HepG2 (cell line): ENCODE data around the gene ELAVL3. TPM values are rescaled to one million over a fixed set of nuclear protein-coding genes. Genes with fewer than 3 reads are reported as not detected.

Experiments
- ATAC-seq: fragments of 200-7000 bp; cut with Tn5 transposase; 3 replicates; pipeline ENCODE4 v1.9.1; 2020; ENCODE audit warnings: mild to moderate bottlenecking, moderate library complexity
- BruUV-seq: library from RNA; stranded (reverse); fragments of 400-500 nt; replicated peaks from 2 replicates; lab custom pipeline; 2021; lab: Mats Ljungman, UMichigan
- CTCF ChIA-PET: fragments of 300-600 bp; formaldehyde crosslinking; extraction: SDS; loops from one replicate; lab custom pipeline; 2021; ENCODE audit warnings: low total read pairs, inconsistent platforms, low intra/inter-chr PET ratio; lab: Yijun Ruan, JAX
- POLR2A ChIA-PET: fragments of 350-600 bp; sonication (Branson Sonifier 250); formaldehyde crosslinking; loops from one replicate; lab custom pipeline; 2020; ENCODE audit warnings: antibody characterized with exemption, inconsistent platforms; lab: Yijun Ruan, JAX
- DNase-seq: peaks from one replicate; pipeline ENCODE4 v3.0.0-alpha.2; 2015; ENCODE audit warnings: low spot score
- FAIRE-seq: peaks from 3 replicates; lab custom pipeline; 2011; peaks lifted over from hg19 to GRCh38; lab: Jason Lieb, UNC
- H2AFZ ChIP-seq: one replicate; pipeline ENCODE4 v1.6.1; 2011; ENCODE audit warnings: low read length, inconsistent platforms
- H3K27ac ChIP-seq: fragments of 300-600 bp; 3 replicates; pipeline ENCODE4 v1.8.0; 2011; ENCODE audit warnings: mixed run types, mild to moderate bottlenecking, mixed read lengths, low read length, inconsistent platforms; ENCODE audit not compliant: insufficient read depth; ENCODE audit errors: extremely low read length
- H3K27me3 ChIP-seq, 2 experiments: fragments of 200-600 bp in 1 of 2; 2 replicates in 1 of 2; 3 replicates in 1 of 2; pipeline versions ENCODE4 v1.6.0 to v1.8.0; 2011; ENCODE audit warnings: low read length in 2 of 2, mild to moderate bottlenecking in 2 of 2, moderate library complexity in 2 of 2, inconsistent platforms in 1 of 2; ENCODE audit not compliant: insufficient read depth in 2 of 2, control insufficient read depth in 1 of 2
- H3K36me3 ChIP-seq, 2 experiments: fragments of 200-600 bp in 1 of 2; replicated peaks in 1 of 2; 2 replicates in 1 of 2; 3 replicates in 1 of 2; pipeline versions ENCODE4 v1.5.1 to v1.8.0; 2011; ENCODE audit warnings: low read length in 2 of 2, inconsistent platforms in 1 of 2; ENCODE audit not compliant: insufficient read depth in 2 of 2, control insufficient read depth in 1 of 2
- H3K4me1 ChIP-seq: 2 replicates; pipeline ENCODE4 v1.5.1; 2012; ENCODE audit warnings: low read length, inconsistent platforms; ENCODE audit not compliant: insufficient read depth
- H3K4me2 ChIP-seq: 2 replicates; pipeline ENCODE4 v1.6.0; 2011; ENCODE audit warnings: low read depth, low read length, inconsistent platforms
- H3K4me3 ChIP-seq, 3 experiments: fragments of 200-600 bp in 1 of 3; sonication (generic), shearing (Covaris generic) in 1 of 3; replicated peaks in 1 of 3; 2 replicates each; pipeline ENCODE4 v1.5.1; 2011 to 2016; ENCODE audit warnings: low read length in 3 of 3, inconsistent platforms in 2 of 3, low read depth in 2 of 3, mild to moderate bottlenecking in 2 of 3, control low read depth in 1 of 3, mixed read lengths in 1 of 3; ENCODE audit not compliant: insufficient read depth in 1 of 3
- H3K79me2 ChIP-seq: one replicate; pipeline ENCODE4 v1.6.1; 2011; ENCODE audit warnings: low read length, inconsistent platforms; ENCODE audit not compliant: insufficient read depth
- H3K9ac ChIP-seq: 2 replicates; pipeline ENCODE4 v1.6.0; 2011; ENCODE audit warnings: mild to moderate bottlenecking, low read depth, low read length, inconsistent platforms; ENCODE audit not compliant: insufficient read depth
- H3K9me3 ChIP-seq: 2 replicates; pipeline ENCODE4 v1.5.1; 2012; ENCODE audit warnings: mild to moderate bottlenecking, low read length
- H4K20me1 ChIP-seq: 2 replicates; pipeline ENCODE4 v1.6.0; 2011; ENCODE audit warnings: inconsistent platforms, mild to moderate bottlenecking, low read length, moderate library complexity; ENCODE audit not compliant: insufficient read depth
- AGO2 ChIP-seq: fragments of 200-400 bp; formaldehyde crosslinking; optimal IDR thresholded peaks from 2 replicates; pipeline ENCODE3; 2017; ENCODE audit warnings: mild to moderate bottlenecking, low read depth, low read length, moderate library complexity
- DMAP1 ChIP-seq: IDR thresholded peaks from 2 replicates; pipeline ENCODE4 v1.6.1; 2016
- FUBP1 ChIP-seq: sonication (generic); formaldehyde crosslinking; IDR thresholded peaks from 2 replicates; pipeline ENCODE4 v1.5.1; 2020; ENCODE audit warnings: missing genetic modification reagents, mild to moderate bottlenecking, borderline replicate concordance
- HNRNPL ChIP-seq: fragments of 200-400 bp; formaldehyde crosslinking; IDR thresholded peaks from 2 replicates; pipeline ENCODE4 v1.6.1; 2017; ENCODE audit warnings: mild to moderate bottlenecking, low read depth, low read length
- MED13 ChIP-seq: sonication (generic); formaldehyde crosslinking; IDR thresholded peaks from 2 replicates; pipeline ENCODE4 v1.5.0; 2020; ENCODE audit warnings: missing genetic modification reagents
- WGBS: methylation state at CpG from one replicate; pipeline ENCODE4 v1.1.6; 2017; ENCODE audit warnings: low lambda C conversion rate; 5-methylcytosine and 5-hydroxymethylcytosine counted together
- in situ Hi-C: cut with HindIII; loops from 2 replicates; pipeline ENCODE4 v1.10.0; 2017; ENCODE audit warnings: low pct_unique_long_range_greater_than_20kb; ENCODE audit not compliant: extremely low pct_ligation_motif_present
- intact Hi-C: fragments of 100-400 bp; cut with micrococcal nuclease; formaldehyde crosslinking; loops from one replicate; pipeline ENCODE4 v1.10.0; 2022; ENCODE audit not compliant: unreplicated experiment
- polyA plus RNA-seq, 8 experiments: library from polyadenylated mRNA; depleted of rRNA in 3 of 8; stranded (reverse) in 7 of 8; unstranded in 1 of 8; fragments of >200 nt; fragmentation: Illumina TruSeq in 4 of 8; extraction: Trizol in 4 of 8; gene quantifications; 2 replicates each; pipeline versions ENCODE4 v1.2.1 to v1.2.3, GENCODE V29; 2011 to 2016; ENCODE audit warnings: low read depth in 4 of 8, missing spikeins in 1 of 8, mixed read lengths in 1 of 8; ENCODE audit not compliant: insufficient read depth in 1 of 8
- total RNA-seq, 5 experiments: library from RNA; depleted of rRNA; stranded (reverse); fragments of >200 nt; fragmentation: Illumina TruSeq; extraction: Trizol; gene quantifications; 2 replicates each; pipeline ENCODE4 v1.2.3, GENCODE V29; 2016; ENCODE audit warnings: low read depth in 1 of 5

Gene ELAVL3
- total and polyA plus RNA-seq, 2 of the 13 experiments (the other 11 are each of a cell fraction or from before 2014, with no cell fraction given), result 0.03 TPM; not detected in 1

GRCh38 chr19:11486661-11487503 is 6.0 kb upstream of the ELAVL3 start:
- WGBS, result 96% methylated on average over 12 of the region's 45 CpGs
- H4K20me1 ChIP-seq, result peaks cover 2% of the 10 kb centered on the region; the same call in 1 of the 2 replicates
- H3K27me3 ChIP-seq, result peaks cover 0 to 2% of the 10 kb centered on the region in 2 experiments; a peak in 2 of 5 replicates
- H3K79me2 ChIP-seq, result no peaks in the 10 kb centered on the region
- ATAC-seq, result no peak
- H2AFZ ChIP-seq, result no peak overlapping the region
- CTCF ChIA-PET, result no interaction called here
- no peaks in the 10 kb centered on the region for H3K9me3 ChIP-seq
- H3K4me2 ChIP-seq, result no peak overlapping the region
- no peak overlapping the region for H3K27ac ChIP-seq
- H3K4me3 ChIP-seq, result no peak overlapping the region
- no peak for FAIRE-seq
- in situ Hi-C loops (no loop called here), intact Hi-C loops (no loop called here)
- no peaks in the 10 kb centered on the region for H3K36me3 ChIP-seq
- POLR2A ChIA-PET, result no interaction called here
- no peak for TF ChIP-seq FUBP1
- 0 out of 2 replicates have a peak, but pooled peaks have one; percentile 12 for TF ChIP-seq HNRNPL
- TF ChIP-seq AGO2, result peak; percentile 42
- TF ChIP-seq DMAP1, result no peak
- no peak for TF ChIP-seq MED13 (CRISPR knock-in tag)
- H3K4me1 ChIP-seq, result peaks cover 34% of the 10 kb centered on the region
- no TSS peak for BruUV-seq
- no peak for DNase-seq
- H3K9ac ChIP-seq, result no peak overlapping the region
